K562 (cell line): ENCODE measurements around the gene SH3TC1. TPM values are rescaled to one million over a fixed set of nuclear protein-coding genes. Genes with fewer than 3 reads are reported as not detected.

Experiments used
- ATAC-seq: fragments of 200-7000 bp; cut with Tn5 transposase; 3 replicates; pipeline ENCODE4 v1.9.1; 2020; ENCODE audit warnings: moderate library complexity
- BruUV-seq: library from RNA; stranded (reverse); fragments of 400-500 nt; replicated peaks from 2 replicates; lab custom pipeline; 2021; lab: Mats Ljungman, UMichigan
- CTCF ChIA-PET: fragments of 300-600 bp; formaldehyde crosslinking; extraction: SDS; loops from one replicate; lab custom pipeline; 2021; ENCODE audit warnings: low intra/inter-chr PET ratio; lab: Yijun Ruan, JAX
- POLR2A ChIA-PET: fragments of 300-600, 350-650 bp; sonication (Branson Sonifier 250); formaldehyde crosslinking; extraction: SDS; loops from one replicate; lab custom pipeline; 2021; ENCODE audit warnings: antibody characterized with exemption, inconsistent platforms; lab: Yijun Ruan, JAX
- DNase-seq, 4 experiments: peaks; one replicate each; pipeline versions ENCODE4 v3.0.0 to v3.0.0-alpha.2; 2011 to 2018; ENCODE audit warnings: low spot score in 3 of 4, mixed read lengths in 3 of 4; ENCODE audit errors: extremely low read depth in 1 of 4
- FAIRE-seq: peaks from 2 replicates; lab custom pipeline; 2011; peaks lifted over from hg19 to GRCh38; lab: Jason Lieb, UNC
- H2AFZ ChIP-seq: 2 replicates; pipeline ENCODE4 v1.6.0; 2011; ENCODE audit warnings: low read depth, low read length, control low read depth, inconsistent platforms
- H3K27ac ChIP-seq: fragments of 200-600 bp; 3 replicates; pipeline ENCODE4 v1.8.0; 2011; ENCODE audit warnings: low read depth, mild to moderate bottlenecking, control low read depth, inconsistent platforms, low read length, moderate library complexity, mixed read lengths; ENCODE audit errors: extremely low read depth
- H3K27me3 ChIP-seq, 2 experiments: fragments of 300-600 bp in 1 of 2; 2 replicates in 1 of 2; 3 replicates in 1 of 2; pipeline versions ENCODE4 v1.6.0 to v1.8.0; 2011; ENCODE audit warnings: inconsistent platforms in 2 of 2, low read length in 2 of 2, mild to moderate bottlenecking in 1 of 2, mixed read lengths in 1 of 2, moderate library complexity in 1 of 2; ENCODE audit not compliant: control insufficient read depth in 2 of 2, insufficient read depth in 2 of 2
- H3K36me3 ChIP-seq: fragments of 300-600 bp; 3 replicates; pipeline ENCODE4 v1.8.0; 2011; ENCODE audit warnings: mild to moderate bottlenecking, low read length, inconsistent platforms; ENCODE audit not compliant: control insufficient read depth, insufficient read depth
- H3K4me1 ChIP-seq, 2 experiments: fragments of 200-600 bp in 1 of 2; replicated peaks in 1 of 2; 2 replicates in 1 of 2; 3 replicates in 1 of 2; pipeline versions ENCODE4 v1.5.1 to v1.8.0; 2011; ENCODE audit warnings: inconsistent platforms in 2 of 2, low read length in 2 of 2, mild to moderate bottlenecking in 1 of 2, mixed read lengths in 1 of 2, moderate library complexity in 1 of 2; ENCODE audit not compliant: control insufficient read depth in 2 of 2, insufficient read depth in 2 of 2
- H3K4me2 ChIP-seq: 2 replicates; pipeline ENCODE4 v1.6.1; 2011; ENCODE audit warnings: low read length, control low read depth, inconsistent platforms, mixed read lengths; ENCODE audit not compliant: insufficient read depth
- H3K4me3 ChIP-seq: fragments of 200-600 bp; sonication (generic), shearing (Covaris generic); 2 replicates; pipeline ENCODE4 v1.5.1; 2016; ENCODE audit warnings: control low read depth, inconsistent platforms
- H3K79me2 ChIP-seq: fragments of 200-600 bp; 3 replicates; pipeline ENCODE4 v1.8.0; 2011; ENCODE audit warnings: low read length, inconsistent platforms; ENCODE audit not compliant: control insufficient read depth, insufficient read depth
- H3K9ac ChIP-seq, 2 experiments: 2 replicates each; pipeline versions ENCODE4 v1.6.0 to v1.6.1; 2011; ENCODE audit warnings: low read depth in 2 of 2, low read length in 2 of 2, control low read depth in 1 of 2, inconsistent platforms in 1 of 2, mild to moderate bottlenecking in 1 of 2, mixed read lengths in 1 of 2; ENCODE audit not compliant: insufficient read depth in 1 of 2
- H3K9me1 ChIP-seq: one replicate; pipeline ENCODE4 v1.6.0; 2011; ENCODE audit warnings: inconsistent platforms, mild to moderate bottlenecking, low read length, moderate library complexity; ENCODE audit not compliant: control insufficient read depth, insufficient read depth
- H3K9me3 ChIP-seq: replicated peaks from 2 replicates; pipeline ENCODE4 v1.5.1; 2011; ENCODE audit warnings: low read depth, low read length, inconsistent platforms; ENCODE audit not compliant: control insufficient read depth, insufficient read depth
- H4K20me1 ChIP-seq: replicated peaks from 2 replicates; pipeline ENCODE4 v1.6.1; 2011; ENCODE audit warnings: low read length, inconsistent platforms, mixed read lengths; ENCODE audit not compliant: control insufficient read depth, insufficient read depth
- CCAR2 ChIP-seq: fragments of 200-400 bp; formaldehyde crosslinking; IDR thresholded peaks from 2 replicates; pipeline ENCODE4 v1.6.1; 2017; ENCODE audit warnings: mild to moderate bottlenecking, low read depth, low read length
- ESRRB ChIP-seq: fragments of 250-450 bp; sonication (Bioruptor Pico); IDR thresholded peaks from 2 replicates; pipeline ENCODE4 v1.5.0; 2020; ENCODE audit warnings: mild to moderate bottlenecking, moderate library complexity, borderline replicate concordance
- KDM5B ChIP-seq: fragments of 200-600 bp; sonication (generic); IDR thresholded peaks from 2 replicates; pipeline ENCODE4 v1.6.1; 2012; ENCODE audit warnings: low read depth, mild to moderate bottlenecking, moderate library complexity, low read length, control low read depth, inconsistent platforms; ENCODE audit not compliant: insufficient replicate concordance
- NCOA1 ChIP-seq: fragments of 450-650 bp; IDR thresholded peaks from 2 replicates; pipeline ENCODE4 v1.6.1; 2016; ENCODE audit warnings: low read depth
- POLR2AphosphoS5 ChIP-seq: IDR thresholded peaks from 2 replicates; pipeline ENCODE4 v1.6.1; 2011; ENCODE audit warnings: mild to moderate bottlenecking, low read depth, low read length, moderate library complexity; ENCODE audit not compliant: control insufficient read depth, insufficient read depth
- SREBF2 ChIP-seq: sonication (generic); formaldehyde crosslinking; IDR thresholded peaks from 2 replicates; pipeline ENCODE4 v1.4.0; 2020; ENCODE audit warnings: mild to moderate bottlenecking, missing genetic modification reagents
- TGIF2 ChIP-seq: sonication (generic); formaldehyde crosslinking; IDR thresholded peaks from 2 replicates; pipeline ENCODE4 v1.8.1; 2022; ENCODE audit warnings: mild to moderate bottlenecking, missing genetic modification reagents, moderate library complexity
- ZNF175 ChIP-seq: fragments of 200-800 bp; sonication (Bioruptor generic); IDR thresholded peaks from 2 replicates; pipeline ENCODE4 v1.6.1; 2016; ENCODE audit warnings: low read depth, mild to moderate bottlenecking, missing genetic modification characterization, missing compliant biosample characterization
- ZNF507 ChIP-seq: conservative IDR thresholded peaks from 2 replicates; pipeline ENCODE4 v1.6.1; 2017; ENCODE audit warnings: missing genetic modification characterization, missing compliant biosample characterization
- WGBS: fragments of 100-300 bp; shearing (Covaris generic); methylation state at CpG from one replicate; pipeline ENCODE4 v1.1.6; 2016; ENCODE audit warnings: low coverage, mixed read lengths; ENCODE audit not compliant: insufficient coverage; ENCODE audit errors: missing lambda C conversion rate; 5-methylcytosine and 5-hydroxymethylcytosine counted together
- in situ Hi-C: fragments of 300-500 bp; cut with MboI; formaldehyde crosslinking; loops from 4 replicates; pipeline ENCODE4 v1.15.0; 2018; ENCODE audit warnings: inconsistent platforms, mixed read lengths
- intact Hi-C: fragments of 100-400 bp; cut with micrococcal nuclease; formaldehyde crosslinking; loops from 2 replicates; pipeline ENCODE4 v1.14.2; 2022
- polyA plus RNA-seq, 8 experiments: library from polyadenylated mRNA; depleted of rRNA in 4 of 8; stranded (reverse) in 5 of 8; unstranded in 3 of 8; fragments of >200 nt; fragmentation: Nextera tagmentation in 2 of 8; fragmentation: Illumina TruSeq in 1 of 8; extraction: Ambion mirVana in 2 of 8; extraction: Trizol in 1 of 8; gene quantifications; 2 replicates each; pipeline versions ENCODE4 v1.2.1 to v1.2.3, GENCODE V29; 2011 to 2014; ENCODE audit warnings: inconsistent platforms in 1 of 8, missing spikeins in 1 of 8
- total RNA-seq, 7 experiments: library from RNA; depleted of rRNA in 6 of 7; stranded (reverse); fragments of >200 nt in 6 of 7; fragmentation: Illumina TruSeq in 2 of 7; extraction: Trizol in 2 of 7; gene quantifications; 2 replicates each; pipeline versions ENCODE4 v1.2.1 to v1.2.3, GENCODE V29; 2011 to 2021; ENCODE audit warnings: low replicate concordance in 1 of 7
- TF ChIP-seq, protein P1 (sequence below): sonication (generic); formaldehyde crosslinking; IDR thresholded peaks from 2 replicates; pipeline ENCODE4 v1.8.0; 2022; ENCODE audit warnings: missing genetic modification reagents, mild to moderate bottlenecking, moderate library complexity, borderline replicate concordance
- TF ChIP-seq, protein P2 (sequence below): sonication (generic); formaldehyde crosslinking; IDR thresholded peaks from 2 replicates; pipeline ENCODE4 v1.8.0; 2022; ENCODE audit warnings: mild to moderate bottlenecking, missing genetic modification reagents
- TF ChIP-seq, protein P3 (sequence below): fragments of 450-650 bp; IDR thresholded peaks from 2 replicates; pipeline ENCODE4 v1.7.0; 2016; ENCODE audit warnings: borderline replicate concordance
- TF ChIP-seq, protein P4 (sequence below): sonication (generic); formaldehyde crosslinking; IDR thresholded peaks from 2 replicates; pipeline ENCODE4 v1.8.1; 2023; ENCODE audit warnings: mild to moderate bottlenecking, missing genetic modification reagents
- TF ChIP-seq, protein P5 (sequence below): sonication (generic); formaldehyde crosslinking; IDR thresholded peaks from 2 replicates; pipeline ENCODE4 v1.8.1; 2023; ENCODE audit warnings: mild to moderate bottlenecking, missing genetic modification reagents

The SH3TC1 gene
- total and polyA plus RNA-seq, 9 of the 15 experiments (the other 6 are each of a cell fraction or from before 2014, with no cell fraction given) = 0.04 to 2.1 (median 0.48) TPM; not detected in 1

DNA sequence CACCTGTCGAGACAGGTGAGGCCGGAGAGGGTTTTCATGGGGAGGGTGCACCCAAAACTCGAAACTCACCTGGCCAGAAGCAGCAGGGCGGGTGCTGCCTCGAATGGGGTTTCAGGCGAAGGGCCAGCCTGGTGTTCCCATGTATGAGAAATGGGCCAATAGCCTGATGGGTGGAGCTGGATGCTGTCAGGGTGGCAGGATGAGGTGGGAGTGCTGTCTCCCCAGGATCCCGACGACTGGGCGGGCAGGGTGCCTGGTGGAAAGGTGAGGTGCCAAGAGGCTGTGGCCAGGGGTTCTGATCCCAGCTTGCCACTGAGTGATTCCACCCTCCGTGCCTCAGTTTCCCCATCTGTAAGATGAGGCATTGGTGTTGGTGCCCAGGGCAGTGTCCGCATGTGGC, 16.8 kb upstream of the SH3TC1 start:
- Histone ChIP-seq H3K27ac (no peak overlapping the region), H3K27me3 (peaks cover 5 to 27% of the 10 kb centered on the region in 2 experiments; a peak in 3 of 5 replicates), H3K4me1 (peaks cover 2 to 19% of the 10 kb centered on the region in 2 experiments; a peak in 2 of 5 replicates), H3K79me2 (no peaks in the 10 kb centered on the region), H3K4me3 (no peak overlapping the region), H3K9ac (peak overlapping the region in 1 of 2 experiments; percentile 35; a peak in 1 of 4 replicates), H4K20me1 (peaks cover 10% of the 10 kb centered on the region), H3K36me3 (no peaks in the 10 kb centered on the region), H2AFZ (no peak overlapping the region), H3K9me3 (no peaks in the 10 kb centered on the region; the same call in 1 of the 2 replicates), H3K9me1 (no peaks in the 10 kb centered on the region), H3K4me2 (no peak overlapping the region)
- intact Hi-C loops (no loop called here), in situ Hi-C loops (no loop called here)
- CTCF ChIA-PET = no interaction called here
- no peak for ATAC-seq
- POLR2A ChIA-PET = no interaction called here
- FAIRE-seq = no peak
- BruUV-seq = no TSS peak
- no peak for DNase-seq
- WGBS = 12% methylated on average over 11 of the region's 11 CpGs
- TF ChIP-seq TGIF2 (CRISPR knock-in tag) (no peak), NCOA1 (no peak), ZNF507 (no peak), ESRRB (CRISPR knock-in tag) (no peak), KDM5B (no peak), SREBF2 (no peak), CCAR2 (no peak), ZNF175 (CRISPR knock-in tag) (no peak), POLR2AphosphoS5 (no peak)
- TF ChIP-seq, protein P1, sequence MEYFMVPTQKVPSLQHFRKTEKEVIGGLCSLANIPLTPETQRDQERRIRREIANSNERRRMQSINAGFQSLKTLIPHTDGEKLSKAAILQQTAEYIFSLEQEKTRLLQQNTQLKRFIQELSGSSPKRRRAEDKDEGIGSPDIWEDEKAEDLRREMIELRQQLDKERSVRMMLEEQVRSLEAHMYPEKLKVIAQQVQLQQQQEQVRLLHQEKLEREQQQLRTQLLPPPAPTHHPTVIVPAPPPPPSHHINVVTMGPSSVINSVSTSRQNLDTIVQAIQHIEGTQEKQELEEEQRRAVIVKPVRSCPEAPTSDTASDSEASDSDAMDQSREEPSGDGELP (CRISPR knock-in tag) = no peak
- TF ChIP-seq, protein P2, sequence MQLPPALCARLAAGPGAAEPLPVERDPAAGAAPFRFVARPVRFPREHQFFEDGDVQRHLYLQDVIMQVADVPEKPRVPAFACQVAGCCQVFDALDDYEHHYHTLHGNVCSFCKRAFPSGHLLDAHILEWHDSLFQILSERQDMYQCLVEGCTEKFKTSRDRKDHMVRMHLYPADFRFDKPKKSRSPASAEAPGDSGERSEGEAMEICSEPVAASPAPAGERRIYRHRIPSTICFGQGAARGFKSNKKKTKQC (CRISPR knock-in tag) = no peak
- TF ChIP-seq, protein P3, sequence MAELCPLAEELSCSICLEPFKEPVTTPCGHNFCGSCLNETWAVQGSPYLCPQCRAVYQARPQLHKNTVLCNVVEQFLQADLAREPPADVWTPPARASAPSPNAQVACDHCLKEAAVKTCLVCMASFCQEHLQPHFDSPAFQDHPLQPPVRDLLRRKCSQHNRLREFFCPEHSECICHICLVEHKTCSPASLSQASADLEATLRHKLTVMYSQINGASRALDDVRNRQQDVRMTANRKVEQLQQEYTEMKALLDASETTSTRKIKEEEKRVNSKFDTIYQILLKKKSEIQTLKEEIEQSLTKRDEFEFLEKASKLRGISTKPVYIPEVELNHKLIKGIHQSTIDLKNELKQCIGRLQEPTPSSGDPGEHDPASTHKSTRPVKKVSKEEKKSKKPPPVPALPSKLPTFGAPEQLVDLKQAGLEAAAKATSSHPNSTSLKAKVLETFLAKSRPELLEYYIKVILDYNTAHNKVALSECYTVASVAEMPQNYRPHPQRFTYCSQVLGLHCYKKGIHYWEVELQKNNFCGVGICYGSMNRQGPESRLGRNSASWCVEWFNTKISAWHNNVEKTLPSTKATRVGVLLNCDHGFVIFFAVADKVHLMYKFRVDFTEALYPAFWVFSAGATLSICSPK = no peak
- TF ChIP-seq, protein P4, sequence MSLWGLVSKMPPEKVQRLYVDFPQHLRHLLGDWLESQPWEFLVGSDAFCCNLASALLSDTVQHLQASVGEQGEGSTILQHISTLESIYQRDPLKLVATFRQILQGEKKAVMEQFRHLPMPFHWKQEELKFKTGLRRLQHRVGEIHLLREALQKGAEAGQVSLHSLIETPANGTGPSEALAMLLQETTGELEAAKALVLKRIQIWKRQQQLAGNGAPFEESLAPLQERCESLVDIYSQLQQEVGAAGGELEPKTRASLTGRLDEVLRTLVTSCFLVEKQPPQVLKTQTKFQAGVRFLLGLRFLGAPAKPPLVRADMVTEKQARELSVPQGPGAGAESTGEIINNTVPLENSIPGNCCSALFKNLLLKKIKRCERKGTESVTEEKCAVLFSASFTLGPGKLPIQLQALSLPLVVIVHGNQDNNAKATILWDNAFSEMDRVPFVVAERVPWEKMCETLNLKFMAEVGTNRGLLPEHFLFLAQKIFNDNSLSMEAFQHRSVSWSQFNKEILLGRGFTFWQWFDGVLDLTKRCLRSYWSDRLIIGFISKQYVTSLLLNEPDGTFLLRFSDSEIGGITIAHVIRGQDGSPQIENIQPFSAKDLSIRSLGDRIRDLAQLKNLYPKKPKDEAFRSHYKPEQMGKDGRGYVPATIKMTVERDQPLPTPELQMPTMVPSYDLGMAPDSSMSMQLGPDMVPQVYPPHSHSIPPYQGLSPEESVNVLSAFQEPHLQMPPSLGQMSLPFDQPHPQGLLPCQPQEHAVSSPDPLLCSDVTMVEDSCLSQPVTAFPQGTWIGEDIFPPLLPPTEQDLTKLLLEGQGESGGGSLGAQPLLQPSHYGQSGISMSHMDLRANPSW (CRISPR knock-in tag) = no peak
- TF ChIP-seq, protein P5, sequence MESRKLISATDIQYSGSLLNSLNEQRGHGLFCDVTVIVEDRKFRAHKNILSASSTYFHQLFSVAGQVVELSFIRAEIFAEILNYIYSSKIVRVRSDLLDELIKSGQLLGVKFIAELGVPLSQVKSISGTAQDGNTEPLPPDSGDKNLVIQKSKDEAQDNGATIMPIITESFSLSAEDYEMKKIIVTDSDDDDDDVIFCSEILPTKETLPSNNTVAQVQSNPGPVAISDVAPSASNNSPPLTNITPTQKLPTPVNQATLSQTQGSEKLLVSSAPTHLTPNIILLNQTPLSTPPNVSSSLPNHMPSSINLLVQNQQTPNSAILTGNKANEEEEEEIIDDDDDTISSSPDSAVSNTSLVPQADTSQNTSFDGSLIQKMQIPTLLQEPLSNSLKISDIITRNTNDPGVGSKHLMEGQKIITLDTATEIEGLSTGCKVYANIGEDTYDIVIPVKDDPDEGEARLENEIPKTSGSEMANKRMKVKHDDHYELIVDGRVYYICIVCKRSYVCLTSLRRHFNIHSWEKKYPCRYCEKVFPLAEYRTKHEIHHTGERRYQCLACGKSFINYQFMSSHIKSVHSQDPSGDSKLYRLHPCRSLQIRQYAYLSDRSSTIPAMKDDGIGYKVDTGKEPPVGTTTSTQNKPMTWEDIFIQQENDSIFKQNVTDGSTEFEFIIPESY (CRISPR knock-in tag) = no peak
